Trophoblast cell (in vitro differentiated cells and primary cell): ENCODE measurements around the gene PPTC7.
"Not testable (repeated sequence)": the region's sequence is repeated elsewhere in the genome, so short reads cannot be mapped to it uniquely, and the experiment has no call there.

ENCODE experiments used
- DNase-seq, 2 donors: peaks; one replicate each; pipeline ENCODE4 v3.0.0-alpha.2; 2016
- H2AFZ ChIP-seq: 2 replicates; pipeline ENCODE4 v1.6.1; 2013; ENCODE audit warnings: low read length, moderate library complexity, mild to moderate bottlenecking; ENCODE audit not compliant: insufficient read depth, poor library complexity
- H2AK5ac ChIP-seq: 2 replicates; pipeline ENCODE4 v1.6.1; 2013; ENCODE audit warnings: mild to moderate bottlenecking, low read length
- H2BK120ac ChIP-seq: 2 replicates; pipeline ENCODE4 v1.6.1; 2013; ENCODE audit warnings: low read length, mild to moderate bottlenecking, moderate library complexity; ENCODE audit not compliant: insufficient read depth, poor library complexity
- H2BK12ac ChIP-seq: 2 replicates; pipeline ENCODE4 v1.6.1; 2013; ENCODE audit warnings: mild to moderate bottlenecking, low read length, moderate library complexity
- H2BK5ac ChIP-seq: 2 replicates; pipeline ENCODE4 v1.6.1; 2013; ENCODE audit warnings: low read length, low read depth, moderate library complexity, mild to moderate bottlenecking; ENCODE audit not compliant: poor library complexity
- H3K14ac ChIP-seq: 2 replicates; pipeline ENCODE4 v1.6.1; 2013; ENCODE audit warnings: mild to moderate bottlenecking, low read length
- H3K18ac ChIP-seq: 2 replicates; pipeline ENCODE4 v1.6.1; 2013; ENCODE audit warnings: mild to moderate bottlenecking, low read length
- H3K23ac ChIP-seq: 2 replicates; pipeline ENCODE4 v1.6.1; 2013; ENCODE audit warnings: low read length
- H3K27ac ChIP-seq: 2 replicates; pipeline ENCODE4 v1.5.1; 2013; ENCODE audit warnings: low read depth, mild to moderate bottlenecking, inconsistent platforms, low read length, moderate library complexity
- H3K27me3 ChIP-seq: 2 replicates; pipeline ENCODE4 v1.6.1; 2013; ENCODE audit warnings: inconsistent platforms, mild to moderate bottlenecking, low read length, moderate library complexity; ENCODE audit not compliant: insufficient read depth
- H3K36me3 ChIP-seq, 2 experiments: 1 replicate in 1 of 2; 2 replicates in 1 of 2; pipeline ENCODE4 v1.6.1; 2013; ENCODE audit warnings: low read length in 2 of 2, mild to moderate bottlenecking in 2 of 2, moderate library complexity in 1 of 2; ENCODE audit not compliant: insufficient read depth in 2 of 2, control insufficient read depth in 1 of 2
- H3K4ac ChIP-seq: 2 replicates; pipeline ENCODE4 v1.6.1; 2013; ENCODE audit warnings: low read depth, mild to moderate bottlenecking, low read length, moderate library complexity
- H3K4me1 ChIP-seq, 2 experiments: 1 replicate in 1 of 2; 2 replicates in 1 of 2; pipeline ENCODE4 v1.6.1; 2013; ENCODE audit warnings: low read length in 2 of 2, mild to moderate bottlenecking in 2 of 2, moderate library complexity in 1 of 2; ENCODE audit not compliant: insufficient read depth in 2 of 2, control insufficient read depth in 1 of 2
- H3K4me2 ChIP-seq: 2 replicates; pipeline ENCODE4 v1.6.1; 2013; ENCODE audit warnings: inconsistent platforms, mild to moderate bottlenecking, low read length, moderate library complexity
- H3K4me3 ChIP-seq: 2 replicates; pipeline ENCODE4 v1.5.1; 2013; ENCODE audit warnings: mild to moderate bottlenecking, low read depth, low read length, inconsistent platforms
- H3K79me1 ChIP-seq: one replicate; pipeline ENCODE4 v1.6.1; 2013; ENCODE audit warnings: low read length
- H3K79me2 ChIP-seq: 2 replicates; pipeline ENCODE4 v1.6.1; 2013; ENCODE audit warnings: low read length, mild to moderate bottlenecking; ENCODE audit not compliant: control insufficient read depth, insufficient read depth, poor library complexity
- H3K9ac ChIP-seq: 2 replicates; pipeline ENCODE4 v1.6.1; 2013; ENCODE audit warnings: mild to moderate bottlenecking, low read length
- H3K9me3 ChIP-seq: 2 replicates; pipeline ENCODE4 v1.6.1; 2013; ENCODE audit warnings: low read depth, mild to moderate bottlenecking, control low read depth, inconsistent platforms, low read length; ENCODE audit not compliant: insufficient read depth
- H4K12ac ChIP-seq: 2 replicates; pipeline ENCODE4 v1.6.1; 2013; ENCODE audit warnings: low read depth, mild to moderate bottlenecking, low read length, moderate library complexity
- H4K8ac ChIP-seq: 2 replicates; pipeline ENCODE4 v1.6.1; 2013; ENCODE audit warnings: low read depth, mild to moderate bottlenecking, low read length, moderate library complexity
- H4K91ac ChIP-seq: one replicate; pipeline ENCODE4 v1.6.1; 2013; ENCODE audit warnings: low read depth, mild to moderate bottlenecking, low read length, moderate library complexity
- WGBS: extraction: QIAGEN DNeasy Blood & Tissue Kit; methylation state at CpG from one replicate; pipeline ENCODE4 v1.1.7; 2013; ENCODE audit warnings: missing lambda C conversion rate; ENCODE audit not compliant: insufficient read length, insufficient coverage; ENCODE audit errors: extremely low coverage; 5-methylcytosine and 5-hydroxymethylcytosine counted together

PPTC7 gene

DNA sequence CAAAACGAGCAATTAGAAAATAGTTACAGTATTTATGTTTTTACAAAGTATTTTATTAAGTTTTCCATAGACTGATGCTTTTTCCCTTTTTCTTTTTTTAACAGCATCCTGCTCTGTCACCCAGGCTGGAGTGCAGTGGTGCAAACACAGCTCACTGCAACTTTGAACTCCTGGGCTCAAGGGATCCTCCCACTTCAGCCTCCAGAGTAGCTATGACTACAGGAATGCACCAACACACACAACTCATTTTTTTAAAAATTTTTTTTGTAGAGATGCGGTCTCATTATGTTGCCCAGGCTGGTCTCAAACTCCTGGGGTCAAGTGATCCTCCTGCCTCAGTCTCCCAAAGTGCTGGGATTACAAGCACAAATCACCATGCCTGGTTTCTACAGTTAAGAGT lies 24.2 kb downstream of the PPTC7 start:
- not testable (repeated sequence) for H3K36me3 ChIP-seq, H2BK12ac ChIP-seq, H3K79me2 ChIP-seq, H3K4me1 ChIP-seq, H4K8ac ChIP-seq, H4K12ac ChIP-seq, H4K91ac ChIP-seq, H3K27me3 ChIP-seq, H3K4me2 ChIP-seq, H2AFZ ChIP-seq, H3K9ac ChIP-seq, H2BK120ac ChIP-seq, H3K18ac ChIP-seq, H2BK5ac ChIP-seq, H3K27ac ChIP-seq, H3K23ac ChIP-seq, H3K4ac ChIP-seq, H3K9me3 ChIP-seq, H3K79me1 ChIP-seq, H3K14ac ChIP-seq, H3K4me3 ChIP-seq, H2AK5ac ChIP-seq
- no CpG with 5 or more reads among the region's 2 CpGs for WGBS
- DNase-seq = peak in 1 of 2 donors; percentile 57

DNA sequence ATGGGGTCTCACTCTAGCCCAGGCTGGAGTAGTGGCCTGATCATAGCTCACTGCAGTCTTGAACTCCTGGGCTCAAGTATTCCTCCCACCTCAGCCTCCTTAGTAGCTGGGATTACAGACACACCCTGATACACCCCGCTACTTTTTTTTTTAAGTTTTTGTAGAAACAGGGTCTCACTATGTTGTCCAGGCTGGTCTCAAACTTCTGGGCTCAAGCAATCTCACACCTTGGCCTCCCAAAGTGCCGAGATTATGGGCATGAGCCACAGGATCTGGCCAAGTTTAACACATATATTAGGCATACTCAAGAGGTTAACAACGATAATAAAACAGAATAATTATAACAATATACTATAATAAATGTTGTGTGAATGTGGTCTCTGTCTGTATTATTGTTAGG lies 25.8 kb downstream of the PPTC7 start:
- H3K4me2 ChIP-seq = no peak overlapping the region
- no peak overlapping the region for H3K23ac ChIP-seq
- no peak overlapping the region for H3K18ac ChIP-seq
- H2BK12ac ChIP-seq = no peak overlapping the region
- no peak overlapping the region for H3K4ac ChIP-seq
- H4K12ac ChIP-seq = no peak overlapping the region
- H2AFZ ChIP-seq = no peak overlapping the region
- H3K36me3 ChIP-seq = no peaks in the 10 kb centered on the region
- no peaks in the 10 kb centered on the region for H3K27me3 ChIP-seq
- no peak overlapping the region for H3K27ac ChIP-seq
- no peak overlapping the region for H4K91ac ChIP-seq
- no peak overlapping the region for H3K9ac ChIP-seq
- H4K8ac ChIP-seq = no peak overlapping the region
- H3K14ac ChIP-seq = no peak overlapping the region
- no peak for DNase-seq
- no peak overlapping the region for H2BK5ac ChIP-seq
- H3K79me2 ChIP-seq = no peaks in the 10 kb centered on the region
- no peak overlapping the region for H3K4me3 ChIP-seq
- H3K4me1 ChIP-seq = no peaks in the 10 kb centered on the region
- no peaks in the 10 kb centered on the region for H3K79me1 ChIP-seq
- no peak overlapping the region for H2BK120ac ChIP-seq
- H2AK5ac ChIP-seq = no peak overlapping the region
- WGBS = no CpG with 5 or more reads among the region's 3 CpGs
- no peaks in the 10 kb centered on the region for H3K9me3 ChIP-seq

DNA sequence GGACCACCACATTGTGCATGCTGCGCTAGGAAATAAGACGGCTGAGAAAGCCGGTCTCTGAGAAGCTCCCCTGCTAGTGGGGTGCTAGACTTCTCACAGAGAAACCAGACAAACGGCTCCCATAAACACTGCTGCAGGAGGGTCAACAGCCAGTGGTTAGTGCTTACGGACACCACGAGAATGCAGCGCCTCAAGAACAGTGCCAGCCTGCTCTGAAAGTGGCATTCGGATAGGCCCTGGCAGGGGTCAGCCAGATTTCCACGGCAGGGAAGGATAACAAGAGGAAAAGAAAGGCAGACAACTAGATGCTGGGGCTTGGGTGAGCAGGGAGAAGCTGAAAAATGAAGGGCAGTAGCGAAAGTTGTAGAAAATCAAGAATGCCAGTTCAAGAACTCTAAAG lies 26.4 kb downstream of the PPTC7 start:
- H3K27me3 ChIP-seq = no peaks in the 10 kb centered on the region
- no peak overlapping the region for H2BK5ac ChIP-seq
- no peaks in the 10 kb centered on the region for H3K79me2 ChIP-seq
- H3K36me3 ChIP-seq = no peaks in the 10 kb centered on the region
- WGBS = no CpG with 5 or more reads among the region's 10 CpGs
- no peak for DNase-seq
- no peak overlapping the region for H4K91ac ChIP-seq
- no peak overlapping the region for H2AK5ac ChIP-seq
- no peak overlapping the region for H3K4ac ChIP-seq
- H3K4me3 ChIP-seq = no peak overlapping the region
- H3K4me1 ChIP-seq = no peaks in the 10 kb centered on the region
- no peak overlapping the region for H3K9ac ChIP-seq
- H3K79me1 ChIP-seq = no peaks in the 10 kb centered on the region
- no peak overlapping the region for H3K4me2 ChIP-seq
- no peak overlapping the region for H4K12ac ChIP-seq
- H3K23ac ChIP-seq = no peak overlapping the region
- H2BK12ac ChIP-seq = no peak overlapping the region
- H3K18ac ChIP-seq = no peak overlapping the region
- no peak overlapping the region for H2AFZ ChIP-seq
- H2BK120ac ChIP-seq = no peak overlapping the region
- no peaks in the 10 kb centered on the region for H3K9me3 ChIP-seq
- H3K14ac ChIP-seq = no peak overlapping the region
- H3K27ac ChIP-seq = no peak overlapping the region
- H4K8ac ChIP-seq = no peak overlapping the region

DNA sequence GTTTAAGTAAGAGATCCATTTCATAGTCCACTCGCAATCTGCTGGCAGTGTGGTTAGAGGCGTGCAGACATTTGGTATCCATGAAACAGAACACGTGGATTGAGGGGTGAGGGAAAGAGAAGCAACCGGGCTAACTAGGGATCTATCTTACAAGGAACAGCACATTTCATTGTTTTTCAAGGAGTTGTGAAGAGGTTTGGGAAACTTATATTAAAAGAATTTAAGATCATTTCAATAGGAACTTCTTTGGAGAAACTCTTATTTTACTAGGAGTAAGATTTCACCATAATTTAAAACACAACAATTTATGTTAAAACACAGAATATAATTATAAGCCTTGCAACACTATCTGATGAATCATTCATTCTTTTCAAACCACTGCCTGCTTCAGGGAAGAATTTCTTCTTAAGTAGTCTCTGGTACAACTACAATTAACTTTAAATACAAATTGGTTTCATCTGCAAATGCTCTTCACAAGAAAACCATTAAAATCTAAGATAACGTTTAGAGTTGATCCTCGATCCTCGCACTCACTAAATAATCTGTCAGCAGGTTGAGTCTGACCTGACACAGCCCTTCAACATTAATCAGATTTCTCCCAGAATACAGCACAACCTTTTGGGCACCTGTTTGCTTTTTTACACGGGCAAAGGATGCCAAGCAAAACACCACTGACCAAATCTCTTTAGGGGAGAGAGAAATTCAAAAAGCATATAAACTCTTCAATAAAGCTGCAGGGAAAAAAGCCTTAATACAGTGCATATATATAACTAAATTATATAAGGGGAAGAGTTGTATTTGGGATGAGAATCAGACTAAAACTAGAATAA lies 27.3 kb downstream of the PPTC7 start:
- H3K27ac ChIP-seq = no peak overlapping the region

More for the DNA sequence above, 27.3 kb downstream of the PPTC7 start:
- Histone ChIP-seq H3K14ac (no peak overlapping the region), H3K4me3 (no peak overlapping the region), H3K18ac (no peak overlapping the region), H2AFZ (no peak overlapping the region), H3K4ac (no peak overlapping the region), H4K12ac (no peak overlapping the region), H2AK5ac (no peak overlapping the region), H3K9ac (no peak overlapping the region), H4K91ac (no peak overlapping the region), H3K23ac (no peak overlapping the region), H3K4me2 (no peak overlapping the region), H2BK12ac (no peak overlapping the region), H3K9me3 (no peaks in the 10 kb centered on the region), H3K36me3 (peaks cover 0 to 2% of the 10 kb centered on the region in 2 experiments), H3K79me2 (no peaks in the 10 kb centered on the region), H2BK120ac (no peak overlapping the region), H3K4me1 (no peaks in the 10 kb centered on the region), H3K79me1 (no peaks in the 10 kb centered on the region), H4K8ac (no peak overlapping the region), H3K27me3 (no peaks in the 10 kb centered on the region), H2BK5ac (no peak overlapping the region)
- WGBS = no CpG with 5 or more reads among the region's 8 CpGs
- DNase-seq = peak in 1 of 2 donors; percentile 58
